H1 (cell line): ENCODE measurements around the gene SNRNP40. TPM values are rescaled to one million over a fixed set of nuclear protein-coding genes. Genes with fewer than 3 reads are reported as not detected.

Experiments used
- EZH2 ChIP-seq: fragments of 200-600 bp; sonication (generic); IDR thresholded peaks from 2 replicates; pipeline ENCODE4 v1.7.1; 2012; ENCODE audit warnings: low read depth, mild to moderate bottlenecking, moderate library complexity, low read length, inconsistent platforms; ENCODE audit not compliant: severe bottlenecking
- JUN ChIP-seq: IDR thresholded peaks from 2 replicates; pipeline ENCODE4 v1.6.1; 2011; ENCODE audit warnings: low read depth, mild to moderate bottlenecking, improper control_type of control experiment, low read length
- NRF1 ChIP-seq: IDR thresholded peaks from 2 replicates; pipeline ENCODE4 v1.6.1; 2011; ENCODE audit warnings: mild to moderate bottlenecking, low read depth, low read length, improper control_type of control experiment
- TAF1 ChIP-seq: IDR thresholded peaks from 2 replicates; pipeline ENCODE4 v1.6.1; 2011; ENCODE audit warnings: mild to moderate bottlenecking, low read depth, low read length
- YY1 ChIP-seq: IDR thresholded peaks from 2 replicates; pipeline ENCODE4 v1.6.1; 2011; ENCODE audit warnings: low read depth, mild to moderate bottlenecking, low read length
- polyA plus RNA-seq, 7 experiments: library from polyadenylated mRNA; depleted of rRNA in 3 of 7; stranded (reverse) in 5 of 7; unstranded in 2 of 7; fragments of >200 nt in 5 of 7; fragments of 200-250 nt in 2 of 7; gene quantifications; 1 replicate in 5 of 7; 2 replicates in 1 of 7; 4 replicates in 1 of 7; pipeline versions ENCODE4 v1.2.1 to v1.2.3, GENCODE V29; 2011 to 2013; ENCODE audit warnings: missing spikeins in 2 of 7, mixed read lengths in 2 of 7
- total RNA-seq: library from RNA; stranded (reverse); fragmentation: NEBNext Ultra II Directional; extraction: Animal tissue kit (Norgen Biotek cat#: 25700); gene quantifications from 2 replicates; pipeline ENCODE4 v1.2.1, GENCODE V29; 2021

Gene SNRNP40
- total and polyA plus RNA-seq, 2 of the 8 experiments (the other 6 are each of a cell fraction or from before 2014, with no cell fraction given), result 97.4 to 113 TPM

GRCh38 chr1:31224068-31224467 is 72.5 kb downstream of the SNRNP40 start (continued):
- no peak for TF ChIP-seq TAF1
- no peak for TF ChIP-seq YY1
- TF ChIP-seq JUN, result no peak
- TF ChIP-seq NRF1, result no peak
- no peak for TF ChIP-seq EZH2
